Fibroblast of lung (primary cell): ENCODE measurements around the gene TTI1.

Experiments
- CTCF ChIP-seq, 2 donors: IDR thresholded peaks in 1 of 2; conservative IDR thresholded peaks in 1 of 2; 1 replicate in 1 of 2; 2 replicates in 1 of 2; pipeline ENCODE4 v1.5.1; 2011 to 2012; ENCODE audit warnings: low read length in 2 of 2, control low read depth in 1 of 2, inconsistent platforms in 1 of 2, low read depth in 1 of 2, mild to moderate bottlenecking in 1 of 2
- EZH2 ChIP-seq: IDR thresholded peaks from 2 replicates; pipeline ENCODE4 v1.5.1; 2012; ENCODE audit warnings: low read length, control low read depth, mild to moderate bottlenecking; ENCODE audit errors: missing control alignments

- TF ChIP-seq CTCF (conservative IDR thresholded peaks at IDR 0.05 in 1 of 2, IDR thresholded peaks at IDR 0.05 in 1 of 2; ENCODE audit: low read depth in 1 of 2, low read length in 2 of 2) (no peak), EZH2 (no peak)
Observed at GRCh38 chr20:37958856-37959520, 74.3 kb downstream of the TTI1 start.
